ENCODE results near the gene AMBRA1.

The AMBRA1 gene

DNA sequence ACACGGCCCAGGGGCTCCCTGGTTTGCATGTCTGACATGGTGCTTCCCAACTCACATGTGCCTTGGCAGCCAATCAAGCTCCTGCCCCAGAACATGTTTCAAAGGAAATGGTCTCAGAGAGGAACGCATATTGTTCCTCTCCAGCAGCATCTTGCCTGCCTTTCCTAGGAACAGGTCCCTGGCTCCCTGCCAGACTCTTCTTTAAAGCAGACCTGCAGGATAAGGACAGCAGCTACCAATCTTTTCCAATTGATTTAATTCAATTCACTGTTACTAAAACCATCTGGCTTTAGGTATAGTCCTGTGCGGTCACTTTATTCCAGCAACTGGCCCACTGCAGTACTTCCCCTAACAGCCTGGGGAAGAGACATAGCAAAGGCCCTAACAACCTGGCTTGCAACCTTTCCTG, 79.9 kb downstream of the AMBRA1 start:
- H3K4me3 ChIP-seq (ENCODE audit: low read depth in 1 of 5, low read length in 5 of 5) = no peak overlapping the region
- H3K27ac ChIP-seq (ENCODE audit: low read depth, low read length) = no peak overlapping the region
- H3K9me3 ChIP-seq (ENCODE audit: control insufficient read depth in 5 of 5, low read length in 5 of 5) = no peaks in the 10 kb centered on the region
- peaks cover 0 to 9% (median 6%) of the 10 kb centered on the region in 5 donors for H3K4me1 ChIP-seq (ENCODE audit: control insufficient read depth in 5 of 5, insufficient read depth in 5 of 5, low read length in 5 of 5)
- H3K9ac ChIP-seq (ENCODE audit: low read length in 5 of 5) = no peak overlapping the region
- no peaks in the 10 kb centered on the region for H3K27me3 ChIP-seq (ENCODE audit: control insufficient read depth in 5 of 5, insufficient read depth in 4 of 5, low read length in 5 of 5)
- peaks cover 0 to 7% (median 3%) of the 10 kb centered on the region in 5 donors for H3K36me3 ChIP-seq (ENCODE audit: control insufficient read depth in 5 of 5, insufficient read depth in 5 of 5, low read length in 5 of 5)

- no peak overlapping the region for H3K4me3 ChIP-seq (ENCODE audit: low read depth in 1 of 5, low read length in 5 of 5)
- no peak overlapping the region for H3K9ac ChIP-seq (ENCODE audit: low read length in 5 of 5)
- H3K36me3 ChIP-seq (ENCODE audit: control insufficient read depth in 5 of 5, insufficient read depth in 5 of 5, low read length in 5 of 5) = peaks cover 5 to 20% (median 14%) of the 10 kb centered on the region in 5 donors
- no peak overlapping the region for H3K27ac ChIP-seq (ENCODE audit: low read depth, low read length)
- no peaks in the 10 kb centered on the region for H3K9me3 ChIP-seq (ENCODE audit: control insufficient read depth in 5 of 5, low read length in 5 of 5)
- peaks cover 0 to 9% (median 6%) of the 10 kb centered on the region in 5 donors for H3K4me1 ChIP-seq (ENCODE audit: control insufficient read depth in 5 of 5, insufficient read depth in 5 of 5, low read length in 5 of 5)
- H3K27me3 ChIP-seq (ENCODE audit: control insufficient read depth in 5 of 5, insufficient read depth in 4 of 5, low read length in 5 of 5) = no peaks in the 10 kb centered on the region
Measured at GRCh38 chr11:46512261-46512881, 81.5 kb downstream of the AMBRA1 start.

DNA sequence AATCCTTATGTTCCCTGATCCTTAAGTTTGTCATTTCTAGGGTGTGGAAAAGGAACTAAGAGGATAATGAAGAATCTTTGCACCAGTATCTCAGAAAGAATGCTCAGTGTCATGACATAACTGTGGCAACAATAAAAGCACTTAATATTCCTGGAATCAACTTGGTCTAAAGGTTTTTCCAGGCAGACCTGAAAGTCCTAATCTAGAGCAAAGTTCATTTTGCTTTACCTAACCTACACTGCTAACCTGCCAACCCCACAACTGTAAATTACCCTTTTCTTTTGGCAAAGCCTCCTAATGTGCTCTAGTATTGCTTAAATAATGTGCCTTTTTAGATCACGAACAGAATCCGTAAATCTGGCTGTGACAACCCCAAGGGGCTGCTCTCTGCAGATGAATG, 82.5 kb downstream of the AMBRA1 start:
- Histone ChIP-seq H3K4me1 (ENCODE audit: control insufficient read depth in 5 of 5, insufficient read depth in 5 of 5, low read length in 5 of 5) (peaks cover 0 to 12% (median 7%) of the 10 kb centered on the region in 5 donors), H3K9me3 (ENCODE audit: control insufficient read depth in 5 of 5, low read length in 5 of 5) (no peaks in the 10 kb centered on the region), H3K27me3 (ENCODE audit: control insufficient read depth in 5 of 5, insufficient read depth in 4 of 5, low read length in 5 of 5) (no peaks in the 10 kb centered on the region), H3K4me3 (ENCODE audit: low read depth in 1 of 5, low read length in 5 of 5) (no peak overlapping the region), H3K27ac (ENCODE audit: low read depth, low read length) (no peak overlapping the region), H3K9ac (ENCODE audit: low read length in 5 of 5) (no peak overlapping the region), H3K36me3 (ENCODE audit: control insufficient read depth in 5 of 5, insufficient read depth in 5 of 5, low read length in 5 of 5) (peaks cover 5 to 21% (median 14%) of the 10 kb centered on the region in 5 donors)

DNA sequence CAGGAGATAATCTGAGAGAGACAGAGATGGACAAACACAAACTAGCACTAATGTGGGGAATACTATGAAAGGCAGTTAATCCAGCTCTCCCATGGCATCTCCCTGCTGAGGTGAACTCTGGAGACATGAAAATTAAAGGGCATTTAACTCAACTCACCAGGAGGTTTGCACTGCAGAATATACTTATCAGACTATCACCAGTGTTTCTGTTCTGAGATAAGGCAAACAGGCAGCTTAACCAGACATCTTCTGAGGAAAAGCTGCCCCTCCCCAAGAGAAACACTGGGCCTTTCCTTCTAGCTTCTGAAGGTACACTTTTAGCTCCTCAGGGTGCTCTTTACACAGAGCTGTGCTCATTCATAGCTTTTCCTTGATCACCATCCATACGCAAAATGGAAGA, 85.5 kb downstream of the AMBRA1 start:
- H3K4me3 ChIP-seq (ENCODE audit: low read depth in 1 of 5, low read length in 5 of 5) = no peak overlapping the region
- H3K9me3 ChIP-seq (ENCODE audit: control insufficient read depth in 5 of 5, low read length in 5 of 5) = no peaks in the 10 kb centered on the region
- H3K36me3 ChIP-seq (ENCODE audit: control insufficient read depth in 5 of 5, insufficient read depth in 5 of 5, low read length in 5 of 5) = peaks cover 19 to 45% (median 26%) of the 10 kb centered on the region in 5 donors
- H3K4me1 ChIP-seq (ENCODE audit: control insufficient read depth in 5 of 5, insufficient read depth in 5 of 5, low read length in 5 of 5) = peaks cover 0 to 11% (median 8%) of the 10 kb centered on the region in 5 donors
- H3K9ac ChIP-seq (ENCODE audit: low read length in 5 of 5) = no peak overlapping the region
- no peak overlapping the region for H3K27ac ChIP-seq (ENCODE audit: low read depth, low read length)
- H3K27me3 ChIP-seq (ENCODE audit: control insufficient read depth in 5 of 5, insufficient read depth in 4 of 5, low read length in 5 of 5) = no peaks in the 10 kb centered on the region

DNA sequence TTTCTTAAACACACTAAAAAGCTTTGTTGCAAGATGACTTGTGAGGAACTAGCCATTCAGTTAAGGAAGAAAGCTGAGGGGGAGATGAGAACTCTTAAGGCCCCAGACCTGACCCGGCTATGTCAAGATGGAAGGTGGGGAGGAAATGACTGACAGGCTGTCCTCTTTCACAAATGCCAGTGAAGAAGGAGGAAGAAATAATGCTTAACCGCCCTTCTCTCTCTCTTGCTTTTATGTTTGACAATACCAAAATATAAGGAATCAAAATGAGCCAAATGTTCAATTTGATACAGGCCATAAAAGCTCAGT, 87.4 kb downstream of the AMBRA1 start:
- H3K27ac ChIP-seq (ENCODE audit: low read depth, low read length) = no peak overlapping the region
- H3K4me3 ChIP-seq (ENCODE audit: low read depth in 1 of 5, low read length in 5 of 5) = no peak overlapping the region
- peaks cover 0 to 11% (median 8%) of the 10 kb centered on the region in 5 donors for H3K4me1 ChIP-seq (ENCODE audit: control insufficient read depth in 5 of 5, insufficient read depth in 5 of 5, low read length in 5 of 5)
- H3K9ac ChIP-seq (ENCODE audit: low read length in 5 of 5) = no peak overlapping the region
- no peaks in the 10 kb centered on the region for H3K27me3 ChIP-seq (ENCODE audit: control insufficient read depth in 5 of 5, insufficient read depth in 4 of 5, low read length in 5 of 5)
- no peaks in the 10 kb centered on the region for H3K9me3 ChIP-seq (ENCODE audit: control insufficient read depth in 5 of 5, low read length in 5 of 5)
- H3K36me3 ChIP-seq (ENCODE audit: control insufficient read depth in 5 of 5, insufficient read depth in 5 of 5, low read length in 5 of 5) = peaks cover 19 to 40% (median 26%) of the 10 kb centered on the region in 5 donors

GRCh38 chr11:46505741-46506482, 87.9 kb downstream of the AMBRA1 start:
- no peak overlapping the region for H3K9ac ChIP-seq (ENCODE audit: low read length in 5 of 5)
- H3K36me3 ChIP-seq (ENCODE audit: control insufficient read depth in 5 of 5, insufficient read depth in 5 of 5, low read length in 5 of 5) = peaks cover 19 to 43% (median 30%) of the 10 kb centered on the region in 5 donors
- H3K27ac ChIP-seq (ENCODE audit: low read depth, low read length) = no peak overlapping the region
- peaks cover 0 to 11% (median 8%) of the 10 kb centered on the region in 5 donors for H3K4me1 ChIP-seq (ENCODE audit: control insufficient read depth in 5 of 5, insufficient read depth in 5 of 5, low read length in 5 of 5)
- H3K9me3 ChIP-seq (ENCODE audit: control insufficient read depth in 5 of 5, low read length in 5 of 5) = no peaks in the 10 kb centered on the region
- no peak overlapping the region for H3K4me3 ChIP-seq (ENCODE audit: low read depth in 1 of 5, low read length in 5 of 5)
- H3K27me3 ChIP-seq (ENCODE audit: control insufficient read depth in 5 of 5, insufficient read depth in 4 of 5, low read length in 5 of 5) = no peaks in the 10 kb centered on the region

DNA sequence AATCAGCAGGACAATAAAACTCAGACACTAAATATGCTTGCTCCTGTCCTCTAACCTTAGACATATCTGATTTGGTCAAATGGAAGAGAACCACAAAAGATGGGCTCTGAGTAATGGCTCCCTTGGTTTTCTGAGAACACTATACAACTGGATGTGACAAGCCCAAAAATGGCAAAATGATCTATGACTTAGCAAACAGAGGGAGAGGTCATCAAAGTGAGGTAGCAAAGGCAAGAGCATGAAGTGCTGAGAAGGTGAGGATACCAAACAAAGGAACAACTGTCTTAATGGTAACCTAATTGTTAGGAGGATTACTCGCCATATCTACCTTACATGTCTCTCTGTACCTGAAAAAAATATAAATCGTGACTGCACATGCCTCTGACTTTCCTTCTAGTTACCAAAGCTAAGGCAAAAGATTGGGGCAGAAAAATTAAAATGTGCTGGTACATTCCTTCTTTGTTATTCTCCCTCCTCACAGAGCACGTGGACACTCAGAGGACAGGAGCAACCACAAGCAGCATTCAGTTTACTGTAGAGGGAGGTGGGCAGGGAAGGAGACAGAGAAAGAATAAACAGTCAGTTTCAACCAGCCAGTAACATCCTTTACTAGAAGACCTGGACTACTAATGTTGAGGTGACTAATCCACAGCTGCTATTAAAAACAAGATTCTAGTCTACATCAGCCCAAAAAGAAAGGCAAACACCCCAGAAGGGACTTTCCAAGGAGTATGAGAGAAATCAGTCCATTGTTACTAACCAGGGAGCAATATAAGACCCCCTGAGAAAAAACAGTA, 88.8 kb downstream of the AMBRA1 start:
- Histone ChIP-seq H3K27ac (ENCODE audit: low read depth, low read length) (no peak overlapping the region), H3K36me3 (ENCODE audit: control insufficient read depth in 5 of 5, insufficient read depth in 5 of 5, low read length in 5 of 5) (peaks cover 19 to 45% (median 30%) of the 10 kb centered on the region in 5 donors), H3K4me3 (ENCODE audit: low read depth in 1 of 5, low read length in 5 of 5) (no peak overlapping the region), H3K4me1 (ENCODE audit: control insufficient read depth in 5 of 5, insufficient read depth in 5 of 5, low read length in 5 of 5) (peaks cover 0 to 11% (median 8%) of the 10 kb centered on the region in 5 donors), H3K27me3 (ENCODE audit: control insufficient read depth in 5 of 5, insufficient read depth in 4 of 5, low read length in 5 of 5) (no peaks in the 10 kb centered on the region), H3K9ac (ENCODE audit: low read length in 5 of 5) (peak overlapping the region in 1 of 5 donors; percentile 1), H3K9me3 (ENCODE audit: control insufficient read depth in 5 of 5, low read length in 5 of 5) (no peaks in the 10 kb centered on the region)

DNA sequence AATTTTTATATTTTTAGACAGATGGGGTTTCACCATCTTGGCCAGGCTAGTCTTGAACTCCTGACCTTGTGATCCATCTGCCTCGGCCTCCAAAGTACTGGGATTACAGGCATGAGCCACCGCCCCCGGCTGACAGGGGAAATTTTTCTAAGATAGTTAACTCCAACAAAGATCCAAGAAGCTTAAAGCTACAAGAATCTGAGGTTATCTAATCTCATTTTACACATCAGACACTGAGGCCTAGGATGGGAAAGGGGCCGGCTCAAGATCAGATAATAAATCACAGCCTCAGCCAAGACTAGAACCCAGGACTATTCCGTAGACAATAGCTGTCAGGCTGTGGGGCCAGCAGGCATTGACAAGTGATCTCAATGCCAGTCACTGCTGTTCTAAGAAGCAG, 94.0 kb downstream of the AMBRA1 start:
- Histone ChIP-seq H3K27me3 (ENCODE audit: control insufficient read depth in 5 of 5, insufficient read depth in 4 of 5, low read length in 5 of 5) (no peaks in the 10 kb centered on the region), H3K4me1 (ENCODE audit: control insufficient read depth in 5 of 5, insufficient read depth in 5 of 5, low read length in 5 of 5) (peaks cover 0 to 10% (median 3%) of the 10 kb centered on the region in 5 donors), H3K9me3 (ENCODE audit: control insufficient read depth in 5 of 5, low read length in 5 of 5) (no peaks in the 10 kb centered on the region), H3K27ac (ENCODE audit: low read depth, low read length) (no peak overlapping the region), H3K9ac (ENCODE audit: low read length in 5 of 5) (no peak overlapping the region), H3K4me3 (ENCODE audit: low read depth in 1 of 5, low read length in 5 of 5) (no peak overlapping the region), H3K36me3 (ENCODE audit: control insufficient read depth in 5 of 5, insufficient read depth in 5 of 5, low read length in 5 of 5) (peaks cover 8 to 20% (median 15%) of the 10 kb centered on the region in 5 donors)

DNA sequence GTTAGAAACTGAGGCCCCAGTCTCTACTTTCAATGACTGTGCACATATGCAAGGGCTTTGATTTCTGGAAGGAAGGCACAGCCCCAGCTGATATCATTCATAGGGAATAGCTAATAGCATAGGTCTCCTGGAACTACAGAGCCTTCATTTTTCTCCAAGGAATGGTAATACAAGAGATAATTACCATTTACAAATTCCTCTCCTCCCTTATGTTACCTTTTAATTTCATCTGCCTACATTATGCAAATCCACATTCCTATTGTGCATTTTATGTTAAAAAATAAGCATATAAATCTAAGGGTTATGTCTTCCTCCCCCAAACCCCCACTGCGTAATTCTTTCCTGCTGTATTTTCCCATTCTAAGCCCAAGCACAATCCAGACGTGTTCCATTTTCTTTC, 94.9 kb downstream of the AMBRA1 start:
- no peak overlapping the region for H3K4me3 ChIP-seq (ENCODE audit: low read depth in 1 of 5, low read length in 5 of 5)
- H3K27me3 ChIP-seq (ENCODE audit: control insufficient read depth in 5 of 5, insufficient read depth in 4 of 5, low read length in 5 of 5) = no peaks in the 10 kb centered on the region
- H3K9ac ChIP-seq (ENCODE audit: low read length in 5 of 5) = no peak overlapping the region
- H3K9me3 ChIP-seq (ENCODE audit: control insufficient read depth in 5 of 5, low read length in 5 of 5) = no peaks in the 10 kb centered on the region
- H3K36me3 ChIP-seq (ENCODE audit: control insufficient read depth in 5 of 5, insufficient read depth in 5 of 5, low read length in 5 of 5) = peaks cover 0 to 13% (median 7%) of the 10 kb centered on the region in 5 donors
- H3K27ac ChIP-seq (ENCODE audit: low read depth, low read length) = no peak overlapping the region
- peaks cover 0 to 10% (median 3%) of the 10 kb centered on the region in 5 donors for H3K4me1 ChIP-seq (ENCODE audit: control insufficient read depth in 5 of 5, insufficient read depth in 5 of 5, low read length in 5 of 5)

GRCh38 chr11:46498179-46498578, 95.6 kb downstream of the AMBRA1 start:
- Histone ChIP-seq H3K27ac (ENCODE audit: low read depth, low read length) (no peak overlapping the region), H3K9ac (ENCODE audit: low read length in 5 of 5) (no peak overlapping the region), H3K36me3 (ENCODE audit: control insufficient read depth in 5 of 5, insufficient read depth in 5 of 5, low read length in 5 of 5) (peaks cover 0 to 13% (median 6%) of the 10 kb centered on the region in 5 donors)

More at GRCh38 chr11:46498179-46498578, 95.6 kb downstream of the AMBRA1 start:
- H3K4me1 ChIP-seq (ENCODE audit: control insufficient read depth in 5 of 5, insufficient read depth in 5 of 5, low read length in 5 of 5) = peaks cover 3 to 15% (median 5%) of the 10 kb centered on the region in 5 donors
- H3K27me3 ChIP-seq (ENCODE audit: control insufficient read depth in 5 of 5, insufficient read depth in 4 of 5, low read length in 5 of 5) = no peaks in the 10 kb centered on the region
- no peaks in the 10 kb centered on the region for H3K9me3 ChIP-seq (ENCODE audit: control insufficient read depth in 5 of 5, low read length in 5 of 5)
- no peak overlapping the region for H3K4me3 ChIP-seq (ENCODE audit: low read depth in 1 of 5, low read length in 5 of 5)

All from subcutaneous abdominal adipose tissue (tissue), 5 donors.